ENCODE results near the gene APOA5. TPM values are rescaled to one million over a fixed set of nuclear protein-coding genes. Genes with fewer than 3 reads are reported as not detected.
A peak's percentile ranks its signal among the peaks of the same experiment; 100 is the strongest.

APOA5 gene
- total and polyA plus RNA-seq, 2 of the 13 experiments (the other 11 are each of a cell fraction or from before 2014, with no cell fraction given) = 44.0 to 49.1 TPM

- peak; percentile 66 for TF ChIP-seq HNF1A (IDR thresholded peaks at IDR 0.05; ENCODE audit: low read depth)
- TF ChIP-seq HNF1A (CRISPR knock-in tag; IDR thresholded peaks at IDR 0.05; ENCODE audit: borderline replicate concordance) = peak; percentile 87
- TF ChIP-seq CEBPB (IDR thresholded peaks at IDR 0.05; ENCODE audit: borderline replicate concordance, low read depth, low read length) = peak; percentile 99
- no peak for TF ChIP-seq HNRNPK (IDR thresholded peaks at IDR 0.05; ENCODE audit: low read depth, low read length, poor library complexity, severe bottlenecking)
- no peak; the same call in none of the 2 replicates for TF ChIP-seq ZNF777 (CRISPR knock-in tag; IDR thresholded peaks at IDR 0.05)
- no peak for TF ChIP-seq ZNF562 (CRISPR knock-in tag; IDR thresholded peaks at IDR 0.05; ENCODE audit: borderline replicate concordance)
- TF ChIP-seq BRD4 (CRISPR knock-in tag; IDR thresholded peaks at IDR 0.05) = peak; percentile 95
- TF ChIP-seq ZNF574 (CRISPR knock-in tag; IDR thresholded peaks at IDR 0.05) = peak; percentile 81; the same call in 1 of the 2 replicates
- TF ChIP-seq PCBP1 (IDR thresholded peaks at IDR 0.05; ENCODE audit: borderline replicate concordance, low read depth, low read length) = no peak
- TF ChIP-seq CC2D1A (CRISPR knock-in tag; IDR thresholded peaks at IDR 0.05) = no peak
- TF ChIP-seq KAT8 (CRISPR knock-in tag; IDR thresholded peaks at IDR 0.05) = peak; percentile 86
- TF ChIP-seq PAX8 (CRISPR knock-in tag; IDR thresholded peaks at IDR 0.05; ENCODE audit: borderline replicate concordance) = no peak
- TF ChIP-seq ZNF468 (CRISPR knock-in tag; IDR thresholded peaks at IDR 0.05) = 0 out of 2 replicates have a peak, but pooled peaks have one; percentile 42
- peak; percentile 23; the same call in 1 of the 2 replicates for TF ChIP-seq ZBTB14 (CRISPR knock-in tag; IDR thresholded peaks at IDR 0.05)
Observed at GRCh38 chr11:116832350-116833290, 40.9 kb upstream of the APOA5 start (continued).

Data from HepG2 (cell line).